Activated naive CD4-positive, alpha-beta T cell treated with anti-CD3 and anti-CD28 coated beads, Interleukin-2, amount 50 U/mL, for 24 hours (primary cell): ENCODE measurements around the gene MSN.

Experiments used
- H3K27ac Mint-ChIP-seq: one replicate; pipeline ENCODE4 v1.8.0; 2021; ENCODE audit warnings: mild to moderate bottlenecking, mixed read lengths
- H3K27me3 Mint-ChIP-seq: one replicate; pipeline ENCODE4 v1.8.0; 2021; ENCODE audit warnings: mixed read lengths
- H3K36me3 Mint-ChIP-seq: one replicate; pipeline ENCODE4 v1.8.0; 2021; ENCODE audit warnings: mixed read lengths
- H3K4me1 Mint-ChIP-seq: one replicate; pipeline ENCODE4 v1.8.0; 2021; ENCODE audit warnings: mixed read lengths
- H3K4me3 Mint-ChIP-seq: one replicate; pipeline ENCODE4 v1.8.0; 2021; ENCODE audit warnings: mild to moderate bottlenecking, mixed read lengths
- H3K9me3 Mint-ChIP-seq: one replicate; pipeline ENCODE4 v1.8.0; 2021; ENCODE audit warnings: mixed read lengths

MSN gene

DNA sequence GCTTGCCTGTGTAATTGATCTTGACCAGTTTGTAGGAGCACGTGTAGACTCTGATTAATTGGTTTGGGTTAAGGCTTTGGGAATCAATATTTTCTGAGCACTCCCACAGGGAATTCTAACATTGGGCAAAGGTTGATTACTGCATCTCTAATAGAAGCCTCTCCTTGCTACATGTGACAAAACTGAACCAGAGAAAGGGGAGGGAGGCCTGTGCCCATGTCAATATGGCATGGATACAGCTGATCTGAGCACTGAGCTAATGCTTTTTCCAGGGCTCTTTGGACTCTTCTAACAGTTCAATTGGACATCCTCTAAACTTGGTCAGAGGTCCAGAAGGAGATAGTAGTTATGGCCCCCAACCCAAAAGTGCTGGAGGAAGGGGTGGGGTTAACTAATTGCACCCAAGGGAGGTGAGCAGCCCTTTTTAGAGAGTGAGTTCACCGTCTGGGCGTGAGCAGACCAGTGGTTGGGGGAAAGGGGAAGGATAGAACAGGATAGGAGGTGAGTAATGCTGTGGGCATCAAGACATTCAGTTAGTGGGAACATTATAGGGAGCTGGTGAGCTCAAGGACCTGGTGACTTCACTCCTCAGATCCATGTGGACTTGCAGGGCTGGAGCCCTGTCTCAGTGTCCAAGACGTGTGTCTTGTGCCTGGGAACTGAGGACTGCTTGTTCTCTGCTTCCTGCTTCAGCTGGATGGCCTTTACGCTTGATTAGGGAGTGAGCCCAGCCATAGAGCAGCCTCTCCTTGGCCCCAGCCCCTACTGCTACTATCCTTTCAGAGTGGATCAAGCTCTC lies 22.8 kb downstream of the MSN start:
- Mint-ChIP-seq H3K4me1 (peaks cover 87% of the 10 kb centered on the region), H3K9me3 (no peaks in the 10 kb centered on the region), H3K4me3 (peak overlapping the region; percentile 70), H3K27ac (peak overlapping the region; percentile 94), H3K27me3 (no peaks in the 10 kb centered on the region), H3K36me3 (peaks cover 21% of the 10 kb centered on the region)

DNA sequence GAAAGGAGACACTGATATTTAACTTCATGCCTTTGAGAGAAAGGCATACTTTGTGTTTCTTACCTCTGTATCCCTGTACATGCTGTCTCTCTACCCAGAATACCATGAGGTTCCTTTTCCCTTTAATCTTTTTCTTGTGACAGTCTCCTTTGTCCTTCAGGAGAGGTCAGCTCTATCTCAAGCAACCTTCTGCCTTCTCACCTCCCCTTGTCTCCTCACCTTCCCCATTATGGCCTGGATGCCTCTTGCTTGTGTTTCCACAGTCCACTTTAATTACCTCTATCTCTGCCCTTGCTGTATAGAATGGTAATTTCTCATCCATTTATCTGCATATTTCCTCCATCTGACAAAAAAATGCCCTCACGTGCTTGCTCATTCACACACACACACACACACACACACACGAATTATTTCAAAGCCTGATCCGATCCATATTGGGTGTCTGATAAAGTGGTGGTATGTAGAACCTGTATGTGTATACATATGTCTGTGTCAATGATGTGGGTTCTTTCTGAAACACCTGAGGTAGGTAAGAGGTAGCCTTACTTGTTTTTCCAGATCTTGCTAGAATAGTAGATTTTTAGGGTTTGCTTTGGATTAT lies 28.5 kb downstream of the MSN start:
- Mint-ChIP-seq H3K9me3 (no peaks in the 10 kb centered on the region), H3K27me3 (no peaks in the 10 kb centered on the region), H3K36me3 (peaks cover 9% of the 10 kb centered on the region), H3K4me1 (peaks cover 81% of the 10 kb centered on the region), H3K4me3 (peak overlapping the region; percentile 70), H3K27ac (peak overlapping the region; percentile 94)

DNA sequence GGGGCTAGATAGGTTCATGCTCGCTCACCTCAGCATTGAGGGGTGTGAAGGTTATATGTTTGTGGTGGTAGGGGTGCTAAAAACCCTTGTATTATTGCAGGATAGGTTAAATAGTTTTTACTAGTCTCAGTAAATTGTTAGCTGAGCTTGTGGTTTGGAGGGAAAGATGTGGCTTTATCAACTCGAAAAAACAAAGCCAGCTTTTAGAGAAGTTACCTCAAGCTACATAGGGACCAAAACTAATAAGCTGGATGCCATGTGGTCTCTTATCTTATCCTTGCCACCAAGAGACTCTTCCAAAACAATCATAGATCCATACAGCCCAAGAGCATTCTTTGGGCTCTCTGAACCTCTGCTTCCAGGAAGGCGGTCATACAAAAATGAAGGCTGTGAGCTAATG lies 29.2 kb downstream of the MSN start:
- peaks cover 85% of the 10 kb centered on the region for H3K4me1 Mint-ChIP-seq
- no peaks in the 10 kb centered on the region for H3K27me3 Mint-ChIP-seq
- H3K9me3 Mint-ChIP-seq: no peaks in the 10 kb centered on the region
- H3K27ac Mint-ChIP-seq: peak overlapping the region; percentile 94
- H3K4me3 Mint-ChIP-seq: peak overlapping the region; percentile 70
- peaks cover 9% of the 10 kb centered on the region for H3K36me3 Mint-ChIP-seq

DNA sequence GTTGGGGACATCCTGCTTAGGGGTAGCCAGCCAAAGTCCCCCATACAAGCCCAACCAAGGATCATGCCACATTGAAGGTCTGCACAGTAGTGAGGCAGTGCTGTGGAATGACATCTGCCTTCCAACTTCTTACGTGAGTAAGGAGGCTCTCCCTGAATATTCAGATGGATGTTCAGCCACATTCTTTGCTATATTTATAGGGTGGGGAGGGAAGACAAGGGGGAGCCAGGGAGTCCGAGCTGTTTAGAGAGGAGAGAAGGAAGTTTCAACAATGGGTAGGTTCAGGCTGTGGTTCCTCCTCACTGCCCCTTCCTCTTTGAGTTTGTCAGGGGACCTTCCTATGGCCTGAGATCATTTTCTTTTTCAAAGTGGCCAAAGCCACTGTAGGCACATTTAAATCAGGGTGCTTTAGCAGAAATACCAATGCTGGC lies 29.8 kb downstream of the MSN start:
- Mint-ChIP-seq H3K36me3 (peaks cover 9% of the 10 kb centered on the region), H3K27me3 (no peaks in the 10 kb centered on the region), H3K9me3 (no peaks in the 10 kb centered on the region), H3K4me3 (peak overlapping the region; percentile 64), H3K27ac (peak overlapping the region; percentile 96), H3K4me1 (peaks cover 83% of the 10 kb centered on the region)

DNA sequence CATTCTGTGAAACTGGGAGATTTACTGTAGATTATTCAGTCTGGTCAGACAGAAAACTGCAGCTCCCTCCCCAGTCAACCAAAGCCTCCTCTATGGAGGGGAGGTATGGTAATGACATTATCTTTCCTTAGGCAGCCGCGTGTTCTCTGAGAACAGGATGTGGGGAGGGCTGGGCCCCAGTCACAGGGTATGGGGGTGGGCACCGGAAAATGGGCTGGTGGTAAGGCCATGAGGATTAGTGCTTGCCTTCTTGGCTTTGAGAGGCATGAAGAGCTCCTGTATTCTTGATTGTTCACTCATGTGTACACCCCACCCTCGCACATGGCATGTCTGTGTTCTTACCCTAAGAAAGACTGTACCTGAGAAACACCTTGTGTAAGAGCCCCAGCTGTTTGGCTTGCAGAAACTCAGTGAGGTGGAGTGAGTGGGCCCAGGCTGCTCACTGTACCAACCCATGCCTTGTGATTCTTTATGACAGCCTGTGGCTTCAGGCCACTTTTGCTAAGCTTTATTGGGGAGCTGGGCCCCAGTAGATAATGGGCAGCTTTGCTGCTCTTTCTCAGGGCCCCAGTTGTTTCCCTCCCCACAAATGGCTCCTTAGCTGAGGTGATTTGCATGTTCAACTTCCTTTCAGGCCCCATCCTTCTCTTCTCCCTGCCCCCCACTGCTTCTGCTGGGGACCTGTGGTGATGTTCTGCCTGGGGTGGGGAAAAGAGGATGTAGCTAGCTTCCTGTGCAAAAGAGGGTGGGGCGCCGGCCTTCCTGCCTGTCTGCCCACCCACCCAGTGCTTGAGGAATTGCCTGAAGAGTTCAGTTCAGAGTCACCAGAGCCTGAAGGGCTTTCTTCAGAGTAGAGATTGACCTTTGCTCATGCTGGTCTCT lies 30.7 kb downstream of the MSN start:
- H3K4me3 Mint-ChIP-seq: peak overlapping the region; percentile 65
- H3K36me3 Mint-ChIP-seq: peaks cover 6% of the 10 kb centered on the region
- no peaks in the 10 kb centered on the region for H3K9me3 Mint-ChIP-seq
- H3K27me3 Mint-ChIP-seq: no peaks in the 10 kb centered on the region
- peaks cover 85% of the 10 kb centered on the region for H3K4me1 Mint-ChIP-seq
- H3K27ac Mint-ChIP-seq: peak overlapping the region; percentile 95

DNA sequence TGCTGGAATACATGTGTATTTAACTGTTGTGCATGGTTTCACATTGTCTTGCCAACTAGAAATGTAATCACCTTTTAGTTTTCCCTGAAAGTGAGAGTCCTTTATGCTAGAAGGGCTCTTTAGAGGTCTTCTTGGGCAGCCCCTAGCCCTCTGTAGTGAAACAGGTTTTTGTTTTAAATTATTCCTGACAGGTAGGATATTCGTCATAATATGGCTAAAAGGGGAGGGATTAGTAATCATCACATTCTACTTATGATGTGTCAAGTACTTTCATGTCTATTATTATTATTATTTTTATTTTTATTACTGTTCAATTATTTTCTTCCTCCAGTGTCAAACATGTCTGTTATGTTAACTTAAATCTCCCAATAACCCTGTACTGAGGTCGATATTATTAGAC lies 35.5 kb downstream of the MSN start:
- peaks cover 9% of the 10 kb centered on the region for H3K36me3 Mint-ChIP-seq
- peaks cover 81% of the 10 kb centered on the region for H3K4me1 Mint-ChIP-seq
- H3K27ac Mint-ChIP-seq: peak overlapping the region; percentile 41
- no peaks in the 10 kb centered on the region for H3K27me3 Mint-ChIP-seq
- H3K9me3 Mint-ChIP-seq: no peaks in the 10 kb centered on the region
- peak overlapping the region; percentile 33 for H3K4me3 Mint-ChIP-seq

DNA sequence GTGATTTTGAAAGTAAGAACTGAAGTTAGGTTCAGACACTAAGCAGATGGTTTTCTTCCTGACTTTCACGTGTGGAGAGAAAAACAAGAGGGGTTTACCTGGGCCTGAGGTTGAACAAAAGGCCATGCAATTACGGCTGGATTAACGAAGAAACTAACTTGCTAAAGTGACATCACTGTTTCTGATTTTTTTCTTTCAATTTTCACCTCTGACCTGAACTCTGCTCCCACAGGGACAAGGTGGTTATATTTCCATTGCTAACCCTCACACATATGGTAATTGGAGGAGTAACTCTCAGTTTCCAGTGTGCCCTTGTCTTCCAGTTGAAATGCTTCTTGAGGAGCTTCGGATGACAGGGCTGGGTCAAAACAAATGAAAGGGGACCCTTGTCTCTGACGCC lies 38.0 kb downstream of the MSN start:
- Mint-ChIP-seq H3K36me3 (peaks cover 15% of the 10 kb centered on the region), H3K4me3 (peak overlapping the region; percentile 72), H3K9me3 (no peaks in the 10 kb centered on the region), H3K27ac (peak overlapping the region; percentile 94), H3K27me3 (no peaks in the 10 kb centered on the region), H3K4me1 (peaks cover 73% of the 10 kb centered on the region)

DNA sequence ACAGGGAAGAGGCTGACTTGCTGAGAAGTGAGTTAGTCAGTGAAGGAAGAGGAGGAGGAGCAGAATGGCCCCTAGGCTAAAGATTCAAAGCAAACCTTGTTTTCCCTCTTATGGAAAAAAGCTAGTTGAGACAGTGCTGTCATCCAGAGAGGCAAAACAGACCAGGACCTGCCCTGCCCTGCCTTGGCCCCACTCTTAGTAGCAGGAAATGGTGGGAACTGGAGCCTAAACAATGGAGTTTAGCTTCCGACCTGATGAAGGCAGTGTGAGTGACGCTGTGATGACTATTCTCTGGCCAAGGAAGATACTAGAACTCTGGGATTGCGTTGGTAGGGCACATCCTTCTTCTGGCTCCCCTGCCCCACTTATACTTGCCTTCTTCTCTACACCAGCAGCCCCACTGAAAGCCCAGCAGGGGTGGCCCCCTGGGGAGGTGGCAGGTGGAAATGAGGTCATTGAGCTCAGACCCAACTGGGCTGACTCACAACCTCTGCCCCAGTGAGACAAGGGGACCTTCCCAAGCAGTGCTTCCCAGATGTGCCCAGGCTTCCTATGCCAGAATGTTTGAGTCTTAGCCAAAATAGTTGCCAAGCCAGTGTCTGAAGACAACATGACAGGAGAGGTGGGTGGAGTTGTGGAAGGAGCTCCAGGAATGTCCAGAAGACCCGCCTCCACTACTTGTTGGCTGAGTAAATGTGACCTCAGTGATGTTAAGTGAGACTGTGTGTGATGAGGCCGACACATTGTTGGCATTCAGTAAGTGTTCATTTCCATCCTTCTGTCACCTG lies 38.8 kb downstream of the MSN start:
- no peaks in the 10 kb centered on the region for H3K9me3 Mint-ChIP-seq
- H3K4me3 Mint-ChIP-seq: peak overlapping the region; percentile 72
- H3K36me3 Mint-ChIP-seq: peaks cover 15% of the 10 kb centered on the region
- H3K4me1 Mint-ChIP-seq: peaks cover 65% of the 10 kb centered on the region
- H3K27ac Mint-ChIP-seq: peak overlapping the region; percentile 94
- H3K27me3 Mint-ChIP-seq: no peaks in the 10 kb centered on the region

DNA sequence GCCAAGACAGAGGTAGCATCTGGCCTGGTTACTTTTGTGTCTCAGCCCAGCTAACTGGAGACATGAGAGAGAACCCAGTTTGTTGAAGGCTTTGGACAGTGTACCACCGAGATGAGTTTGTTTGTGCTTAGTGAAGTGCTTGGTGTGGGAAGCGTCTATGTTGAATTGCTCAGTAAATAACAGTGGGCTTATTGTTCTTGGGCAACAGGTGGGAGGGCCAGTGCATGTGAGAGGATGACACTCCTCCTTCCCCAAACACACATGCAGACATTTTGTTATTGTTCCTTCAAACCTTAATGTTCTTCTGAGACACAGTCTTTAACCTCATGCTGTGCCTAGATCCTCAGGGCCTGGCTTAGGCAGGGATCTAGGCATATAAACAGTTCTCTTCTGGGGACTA lies 39.7 kb downstream of the MSN start:
- Mint-ChIP-seq H3K27me3 (no peaks in the 10 kb centered on the region), H3K9me3 (no peaks in the 10 kb centered on the region), H3K36me3 (peaks cover 16% of the 10 kb centered on the region), H3K27ac (peak overlapping the region; percentile 93), H3K4me3 (peak overlapping the region; percentile 30), H3K4me1 (peaks cover 64% of the 10 kb centered on the region)

DNA sequence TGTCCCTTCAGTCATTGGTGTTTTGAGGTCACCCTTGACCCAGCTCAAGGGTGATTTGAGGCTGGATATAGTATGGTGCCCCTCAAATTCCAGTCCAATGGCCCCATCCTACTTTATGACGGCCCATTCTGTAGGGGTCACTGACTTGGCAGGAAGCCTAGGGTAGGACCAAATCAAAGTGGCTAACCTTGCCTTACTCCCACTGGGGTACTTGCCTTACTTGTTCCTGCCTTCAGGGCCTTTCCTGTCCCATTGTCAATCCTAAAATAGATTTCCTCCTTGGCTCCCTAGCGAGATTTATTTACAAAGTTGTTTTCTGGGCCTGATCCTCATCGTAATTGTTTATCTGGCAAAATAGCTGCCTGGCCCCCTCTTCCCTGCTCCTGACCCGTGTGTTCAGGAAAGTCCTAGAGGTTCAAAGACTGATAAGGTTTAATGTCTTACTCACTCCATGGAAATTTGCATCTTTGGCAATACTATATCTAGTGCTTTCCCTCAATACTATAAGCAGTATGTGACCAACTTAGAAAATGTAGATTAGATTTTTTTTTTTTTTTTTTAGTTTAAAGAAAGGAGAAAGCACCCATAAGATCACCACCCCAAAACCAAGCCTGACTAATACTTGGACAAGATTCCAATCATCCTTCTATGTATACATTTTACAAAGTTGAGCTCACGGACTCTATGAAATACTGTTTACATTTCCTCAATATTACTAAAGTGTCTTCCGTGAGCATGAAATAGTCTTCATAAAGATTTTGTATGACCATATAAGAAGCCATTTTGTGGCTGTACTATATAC lies 44.8 kb downstream of the MSN start:
- peak overlapping the region; percentile 55 for H3K27ac Mint-ChIP-seq
- no peaks in the 10 kb centered on the region for H3K27me3 Mint-ChIP-seq
- H3K9me3 Mint-ChIP-seq: no peaks in the 10 kb centered on the region
- peaks cover 11% of the 10 kb centered on the region for H3K36me3 Mint-ChIP-seq
- H3K4me3 Mint-ChIP-seq: no peak overlapping the region
- peaks cover 65% of the 10 kb centered on the region for H3K4me1 Mint-ChIP-seq

DNA sequence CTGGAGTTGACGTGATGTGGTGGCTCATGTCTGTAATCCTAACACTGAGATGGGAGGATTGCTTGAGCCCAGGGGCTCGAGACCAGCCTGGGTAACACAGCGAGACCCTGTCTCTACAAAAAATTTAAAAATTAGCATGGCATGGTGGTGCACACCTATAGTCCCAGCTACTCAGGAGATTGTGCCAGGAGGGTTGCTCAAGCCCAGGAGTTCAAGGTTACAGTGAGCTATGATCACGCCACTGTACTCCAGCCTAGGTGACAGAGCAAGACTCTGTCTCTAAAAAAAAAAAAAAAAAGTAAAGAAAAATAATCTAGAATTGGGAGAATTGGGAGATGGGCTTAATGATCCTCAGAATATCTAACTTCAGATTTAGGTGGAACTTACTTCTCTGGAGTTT lies 51.1 kb downstream of the MSN start:
- peak overlapping the region; percentile 52 for H3K27ac Mint-ChIP-seq
- H3K4me3 Mint-ChIP-seq: no peak overlapping the region
- peaks cover 88% of the 10 kb centered on the region for H3K4me1 Mint-ChIP-seq
- peaks cover 12% of the 10 kb centered on the region for H3K36me3 Mint-ChIP-seq
- H3K27me3 Mint-ChIP-seq: no peaks in the 10 kb centered on the region
- no peaks in the 10 kb centered on the region for H3K9me3 Mint-ChIP-seq

DNA sequence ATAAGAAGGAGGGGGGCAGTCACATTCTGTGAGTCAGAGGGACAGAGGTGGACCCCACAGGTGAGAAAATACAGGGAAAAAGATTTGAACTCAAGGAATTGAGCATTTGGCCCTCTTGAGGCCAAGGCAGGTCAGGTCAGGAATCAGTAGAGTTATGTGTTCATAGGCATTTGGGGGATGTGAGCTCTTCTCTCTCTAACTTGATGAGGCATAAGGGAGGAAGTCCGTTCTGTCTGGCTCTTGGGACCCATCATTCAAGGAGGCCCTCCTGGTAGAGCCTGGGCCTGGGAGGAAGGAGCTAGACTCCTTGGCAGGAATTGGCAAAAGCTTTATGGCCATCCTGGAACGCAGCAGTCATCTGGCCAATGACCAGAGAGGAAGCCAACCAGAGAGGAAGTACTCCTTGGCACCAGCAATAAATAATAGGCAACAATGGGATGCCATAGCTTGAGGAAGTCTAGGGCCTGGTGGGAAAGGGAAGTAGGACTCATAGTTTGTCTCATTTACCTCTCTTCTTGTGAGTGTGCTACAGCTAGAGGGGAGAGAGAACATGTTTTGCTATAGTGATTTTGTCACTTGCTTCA lies 53.0 kb downstream of the MSN start:
- H3K4me1 Mint-ChIP-seq: peaks cover 87% of the 10 kb centered on the region
- no peaks in the 10 kb centered on the region for H3K9me3 Mint-ChIP-seq
- H3K4me3 Mint-ChIP-seq: peak overlapping the region; percentile 3
- peak overlapping the region; percentile 64 for H3K27ac Mint-ChIP-seq
- no peaks in the 10 kb centered on the region for H3K27me3 Mint-ChIP-seq
- peaks cover 17% of the 10 kb centered on the region for H3K36me3 Mint-ChIP-seq

DNA sequence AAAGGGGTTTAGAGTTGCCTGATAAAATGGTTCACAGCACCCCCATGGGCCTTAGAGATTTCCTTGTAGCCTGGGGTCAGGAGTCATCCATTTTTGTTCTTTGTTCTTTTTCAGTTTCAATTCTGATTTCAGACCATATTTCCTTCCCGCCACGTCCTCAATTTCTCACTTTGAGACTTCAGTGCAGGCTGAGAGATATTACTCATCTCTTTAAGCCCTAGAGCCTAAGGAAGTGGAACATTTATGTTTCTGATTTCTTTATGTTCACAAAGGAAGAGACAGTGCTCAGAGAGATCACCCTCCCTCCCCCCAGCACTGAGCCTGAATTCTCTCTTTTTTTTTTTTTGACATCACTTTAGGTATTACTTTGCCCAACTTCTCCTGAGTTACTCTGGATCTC lies 56.3 kb downstream of the MSN start:
- Mint-ChIP-seq H3K36me3 (peaks cover 18% of the 10 kb centered on the region), H3K27me3 (no peaks in the 10 kb centered on the region), H3K4me3 (peak overlapping the region; percentile 55), H3K9me3 (no peaks in the 10 kb centered on the region), H3K27ac (peak overlapping the region; percentile 88), H3K4me1 (peaks cover 85% of the 10 kb centered on the region)

DNA sequence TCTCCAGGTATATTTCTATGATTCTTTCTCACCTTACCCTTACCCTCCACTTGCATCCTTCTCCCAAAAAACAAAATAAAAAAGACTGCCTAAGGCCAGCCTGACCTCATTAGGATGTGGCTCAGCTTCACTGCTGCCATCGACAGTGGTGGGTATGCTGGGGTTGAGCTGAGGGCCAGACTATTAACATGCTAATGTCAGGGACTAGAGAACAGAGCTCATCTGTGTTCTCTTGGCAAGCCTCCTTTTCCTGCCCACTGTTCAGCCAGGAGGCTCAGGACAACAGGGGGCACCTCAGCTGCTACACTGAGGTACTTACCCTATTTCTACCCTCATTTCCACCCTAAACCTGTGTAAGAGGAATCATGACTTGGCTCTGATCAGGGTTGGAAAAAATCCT lies 59.3 kb downstream of the MSN start:
- Mint-ChIP-seq H3K27me3 (no peaks in the 10 kb centered on the region), H3K4me3 (no peak overlapping the region), H3K36me3 (peaks cover 19% of the 10 kb centered on the region), H3K27ac (peak overlapping the region; percentile 85), H3K9me3 (no peaks in the 10 kb centered on the region), H3K4me1 (peaks cover 77% of the 10 kb centered on the region)
